GM21619 (cell line): ENCODE measurements around the gene WASHC2C.
A peak's percentile ranks its signal among the peaks of the same experiment; 100 is the strongest.
"Not testable (repeated sequence)": the region's sequence is repeated elsewhere in the genome, so short reads cannot be mapped to it uniquely, and the experiment has no call there.

ENCODE experiments used
- ATAC-seq: cut with Tn5 transposase; IDR thresholded peaks from one replicate; pipeline ENCODE4 v1.9.1; 2021; ENCODE audit not compliant: unreplicated experiment

Gene WASHC2C, protein sequence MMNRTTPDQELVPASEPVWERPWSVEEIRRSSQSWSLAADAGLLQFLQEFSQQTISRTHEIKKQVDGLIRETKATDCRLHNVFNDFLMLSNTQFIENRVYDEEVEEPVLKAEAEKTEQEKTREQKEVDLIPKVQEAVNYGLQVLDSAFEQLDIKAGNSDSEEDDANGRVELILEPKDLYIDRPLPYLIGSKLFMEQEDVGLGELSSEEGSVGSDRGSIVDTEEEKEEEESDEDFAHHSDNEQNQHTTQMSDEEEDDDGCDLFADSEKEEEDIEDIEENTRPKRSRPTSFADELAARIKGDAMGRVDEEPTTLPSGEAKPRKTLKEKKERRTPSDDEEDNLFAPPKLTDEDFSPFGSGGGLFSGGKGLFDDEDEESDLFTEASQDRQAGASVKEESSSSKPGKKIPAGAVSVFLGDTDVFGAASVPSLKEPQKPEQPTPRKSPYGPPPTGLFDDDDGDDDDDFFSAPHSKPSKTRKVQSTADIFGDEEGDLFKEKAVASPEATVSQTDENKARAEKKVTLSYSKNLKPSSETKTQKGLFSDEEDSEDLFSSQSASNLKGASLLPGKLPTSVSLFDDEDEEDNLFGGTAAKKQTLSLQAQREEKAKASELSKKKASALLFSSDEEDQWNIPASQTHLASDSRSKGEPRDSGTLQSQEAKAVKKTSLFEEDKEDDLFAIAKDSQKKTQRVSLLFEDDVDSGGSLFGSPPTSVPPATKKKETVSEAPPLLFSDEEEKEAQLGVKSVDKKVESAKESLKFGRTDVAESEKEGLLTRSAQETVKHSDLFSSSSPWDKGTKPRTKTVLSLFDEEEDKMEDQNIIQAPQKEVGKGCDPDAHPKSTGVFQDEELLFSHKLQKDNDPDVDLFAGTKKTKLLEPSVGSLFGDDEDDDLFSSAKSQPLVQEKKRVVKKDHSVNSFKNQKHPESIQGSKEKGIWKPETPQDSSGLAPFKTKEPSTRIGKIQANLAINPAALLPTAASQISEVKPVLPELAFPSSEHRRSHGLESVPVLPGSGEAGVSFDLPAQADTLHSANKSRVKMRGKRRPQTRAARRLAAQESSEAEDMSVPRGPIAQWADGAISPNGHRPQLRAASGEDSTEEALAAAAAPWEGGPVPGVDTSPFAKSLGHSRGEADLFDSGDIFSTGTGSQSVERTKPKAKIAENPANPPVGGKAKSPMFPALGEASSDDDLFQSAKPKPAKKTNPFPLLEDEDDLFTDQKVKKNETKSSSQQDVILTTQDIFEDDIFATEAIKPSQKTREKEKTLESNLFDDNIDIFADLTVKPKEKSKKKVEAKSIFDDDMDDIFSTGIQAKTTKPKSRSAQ (N-terminal part only)

DNA sequence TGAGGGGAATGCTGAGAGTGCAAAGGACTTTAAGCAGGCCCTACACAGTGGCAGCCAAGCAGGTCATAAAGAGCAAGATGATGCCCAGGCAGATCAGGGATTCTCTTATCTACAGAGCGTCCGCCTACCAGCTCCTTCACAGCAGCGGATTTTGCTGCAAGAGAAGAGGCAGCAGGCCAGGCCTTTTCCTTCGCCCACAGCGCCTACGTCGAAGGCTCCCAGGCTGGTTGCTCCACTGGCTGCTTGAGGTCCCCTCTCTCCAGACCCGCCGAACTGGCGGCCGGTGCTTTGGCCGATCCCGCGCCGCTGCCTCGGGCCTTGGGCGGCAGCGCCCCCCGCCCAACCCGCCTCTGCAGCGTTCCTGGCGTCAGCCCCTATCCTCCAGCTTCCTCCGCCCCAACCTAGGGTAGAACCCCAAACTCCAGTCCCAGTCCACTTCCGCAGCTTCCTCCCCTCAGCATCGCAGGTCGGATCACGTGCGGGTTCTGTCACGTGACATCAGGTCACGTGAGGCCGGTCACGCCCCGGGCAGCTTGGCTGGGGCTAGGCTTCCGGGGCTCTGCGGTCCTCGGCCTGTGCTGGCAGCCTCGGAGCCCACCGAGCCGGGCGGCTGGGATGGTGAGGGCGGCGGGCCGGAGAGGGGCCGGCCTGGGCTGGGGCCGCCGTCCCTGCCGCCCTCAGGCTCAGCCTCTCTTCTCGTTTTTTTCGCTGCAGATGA lies at the start of gene WASHC2C:
Gene WASHC2C (plus strand): TSS at position 564 of the 718 bp plus-strand sequence. CDS start 52 bp downstream, at position 616.
- peak; percentile 93 for ATAC-seq

DNA sequence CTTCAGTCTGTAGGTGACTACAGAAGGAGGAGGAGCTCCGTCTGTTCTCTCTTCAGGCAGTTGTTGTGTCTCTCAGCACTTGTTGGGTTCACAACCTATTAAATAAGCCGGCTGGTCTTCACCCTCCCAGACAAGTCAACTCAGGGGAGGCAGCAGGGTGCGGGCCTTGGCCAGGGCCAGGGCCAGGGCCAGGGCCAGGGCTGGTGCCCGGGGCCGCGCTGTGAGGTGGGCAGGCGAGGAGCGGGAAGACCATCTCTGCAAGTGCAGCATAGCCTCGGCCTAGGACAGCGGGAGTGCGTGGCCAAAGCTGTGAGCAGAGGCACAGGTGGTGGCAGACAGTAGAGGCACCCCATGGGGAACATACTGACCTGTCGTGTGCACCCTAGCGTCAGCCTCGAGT lies 48.6 kb upstream of the WASHC2C start:
- not testable (repeated sequence) for ATAC-seq

DNA sequence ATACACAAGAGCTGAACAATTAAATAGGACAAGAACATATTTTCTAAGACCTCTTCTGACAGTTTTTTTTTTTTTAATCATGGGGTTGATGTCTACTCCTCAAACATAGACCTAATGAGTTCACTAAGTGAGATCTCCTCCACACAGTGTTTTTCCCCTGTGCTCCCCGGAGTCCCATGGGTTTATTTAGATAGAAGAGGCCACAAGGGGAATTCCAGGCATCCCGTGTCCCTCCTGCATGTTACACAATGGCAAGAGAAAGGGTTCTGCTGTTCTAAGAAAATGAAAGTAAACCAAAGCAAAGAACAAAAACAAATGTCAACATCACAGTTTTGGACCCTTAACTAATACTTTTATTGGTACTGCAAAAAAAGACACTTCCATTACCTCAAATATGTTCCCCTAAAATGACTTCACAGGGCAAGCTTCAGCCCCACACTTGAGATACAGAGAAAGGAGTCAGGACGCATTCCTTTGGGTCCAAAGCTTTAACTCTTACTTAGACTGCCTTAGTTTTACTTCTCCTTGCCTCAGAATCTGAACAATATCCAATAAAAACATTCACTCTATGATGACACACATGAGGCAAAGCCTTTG lies 16.8 kb upstream of the WASHC2C start:
- ATAC-seq = peak; percentile 89

DNA sequence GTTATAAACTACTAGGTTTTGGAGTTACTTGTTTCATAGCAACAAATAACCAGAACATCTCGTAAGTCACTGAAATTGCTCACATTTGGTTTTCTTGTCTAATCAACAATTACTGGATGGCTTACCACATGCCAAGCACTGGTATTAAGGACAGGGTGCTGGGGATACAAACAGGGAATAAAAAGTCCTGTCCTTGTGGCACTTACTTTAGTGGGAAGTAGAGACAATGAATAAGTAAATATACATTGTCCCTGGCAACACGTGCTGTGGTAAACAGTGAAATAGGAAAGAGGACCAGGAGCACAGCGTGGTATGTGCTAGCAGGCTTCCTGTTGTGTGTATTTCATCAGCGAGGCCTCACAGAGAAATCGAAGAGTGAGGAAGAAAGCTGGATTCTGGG lies 15.8 kb upstream of the WASHC2C start:
- not testable (repeated sequence) for ATAC-seq

DNA sequence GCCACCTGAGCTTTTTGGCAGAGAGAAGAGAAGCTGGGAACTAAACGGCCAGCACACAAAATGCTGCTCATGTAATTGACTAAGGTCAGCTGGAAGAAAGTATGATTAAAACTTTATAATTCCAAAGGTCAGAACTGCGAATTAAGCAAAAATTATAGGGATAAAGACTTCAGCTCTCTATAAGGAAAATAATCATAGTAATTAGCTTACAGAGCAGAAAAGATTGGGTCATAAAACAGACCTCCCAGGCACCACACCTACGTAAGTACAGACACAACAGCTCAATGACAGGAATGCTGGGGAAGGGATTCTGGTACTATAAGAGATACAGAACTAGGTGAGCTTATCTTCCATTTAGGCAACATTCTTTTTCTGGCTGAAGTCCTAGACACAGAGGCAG lies 10.0 kb upstream of the WASHC2C start:
- not testable (repeated sequence) for ATAC-seq

DNA sequence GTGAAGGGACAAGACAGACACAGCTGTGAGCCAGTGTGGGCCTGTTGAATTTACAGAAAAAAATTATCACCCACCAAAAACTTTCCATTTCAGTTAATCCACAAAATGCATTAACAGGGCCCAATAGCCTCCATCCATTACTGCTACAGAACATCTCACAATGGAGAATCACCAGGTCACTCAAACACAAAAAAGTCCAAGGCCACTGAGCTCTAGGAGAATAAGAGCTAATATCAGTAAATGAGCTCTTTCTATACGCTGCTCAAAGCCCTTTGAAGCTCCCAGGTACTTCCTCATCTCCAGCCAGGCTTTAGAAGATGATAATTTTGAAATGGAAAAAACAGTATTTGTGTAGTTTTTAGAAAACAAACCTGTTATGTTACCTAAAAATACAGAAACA lies 9.4 kb upstream of the WASHC2C start:
- not testable (repeated sequence) for ATAC-seq

DNA sequence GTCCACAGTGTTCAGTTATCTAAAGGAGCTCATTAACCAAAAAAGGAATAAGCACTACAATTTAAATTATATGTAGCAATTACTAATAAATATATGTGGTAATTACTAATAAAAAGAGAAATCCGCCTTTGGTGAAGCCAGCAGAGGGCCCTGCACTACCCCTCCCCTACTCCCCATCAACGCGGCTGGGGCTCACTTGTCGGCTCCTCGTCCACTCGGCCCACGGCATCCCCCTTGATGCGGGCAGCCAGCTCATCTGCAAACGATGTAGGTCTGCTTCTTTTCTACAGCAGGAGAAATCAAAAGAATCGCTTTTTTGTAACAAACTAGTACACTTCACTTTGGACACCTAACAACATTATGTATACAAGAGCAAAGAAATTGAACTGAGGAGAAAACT lies 5.6 kb upstream of the WASHC2C start:
- not testable (repeated sequence) for ATAC-seq

DNA sequence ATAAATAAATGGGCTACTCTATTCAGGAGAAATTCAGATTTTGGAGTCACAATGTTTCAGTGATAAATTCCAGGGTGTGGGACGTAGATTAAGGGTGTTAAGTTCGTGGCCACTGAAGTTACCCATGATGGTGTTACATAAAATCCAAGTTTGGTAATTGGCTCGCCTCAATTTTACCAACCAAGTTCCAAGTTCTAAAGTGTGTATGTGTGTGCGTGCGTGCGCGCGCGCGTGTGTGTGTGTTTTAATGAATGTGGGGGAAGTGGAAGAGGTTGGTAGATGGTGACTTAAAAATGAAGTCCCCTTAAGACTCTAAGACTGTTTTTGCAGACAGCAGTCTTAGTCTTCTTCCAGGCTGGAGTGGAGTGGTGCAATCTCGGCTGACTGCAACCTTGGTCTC lies 3.2 kb upstream of the WASHC2C start:
- ATAC-seq = not testable (repeated sequence)

DNA sequence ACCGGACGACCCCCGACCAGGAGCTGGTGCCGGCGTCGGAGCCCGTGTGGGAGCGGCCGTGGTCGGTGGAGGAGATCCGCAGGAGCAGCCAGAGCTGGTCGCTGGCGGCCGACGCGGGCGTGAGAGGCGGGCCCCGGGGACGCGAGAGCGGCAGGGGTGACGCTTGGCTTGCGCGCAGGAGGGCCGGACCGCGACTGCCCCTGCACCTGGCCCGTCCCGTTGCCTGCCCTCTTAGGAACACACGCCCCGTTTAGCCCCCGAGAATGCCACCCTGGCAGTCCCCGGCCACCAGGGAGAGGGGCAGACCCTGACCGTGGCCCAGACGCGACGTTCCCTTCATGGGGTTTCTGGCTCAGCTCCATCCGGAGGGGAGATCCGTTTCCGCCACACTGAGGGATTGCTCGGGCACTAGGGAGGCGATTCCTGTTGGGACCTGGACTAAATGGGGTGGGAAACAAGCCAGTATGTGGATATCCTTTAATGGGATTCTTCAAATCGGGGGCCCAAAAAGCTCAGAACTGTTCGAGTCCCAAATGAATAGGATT lies 427 bp downstream of the WASHC2C start:
- ATAC-seq = peak; percentile 45

DNA sequence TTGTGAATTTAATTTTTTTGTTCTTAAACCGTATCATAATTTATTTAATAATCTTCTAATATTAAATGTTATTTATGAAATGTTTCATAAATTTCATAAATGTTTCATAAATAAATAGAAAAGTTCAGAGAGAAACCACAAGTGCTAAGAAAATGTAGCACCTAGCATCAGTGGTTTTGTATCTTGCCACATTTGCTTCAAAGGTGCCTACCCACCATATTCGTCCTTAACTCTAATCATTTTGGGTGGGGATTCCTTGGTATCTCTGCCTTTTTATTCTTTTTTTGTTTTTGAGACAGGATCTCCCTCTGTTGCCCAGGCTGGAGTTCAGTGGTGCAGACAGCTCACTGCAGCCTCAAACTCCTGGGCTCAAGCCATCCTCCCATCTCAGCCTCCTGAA lies 7.4 kb downstream of the WASHC2C start:
- not testable (repeated sequence) for ATAC-seq

DNA sequence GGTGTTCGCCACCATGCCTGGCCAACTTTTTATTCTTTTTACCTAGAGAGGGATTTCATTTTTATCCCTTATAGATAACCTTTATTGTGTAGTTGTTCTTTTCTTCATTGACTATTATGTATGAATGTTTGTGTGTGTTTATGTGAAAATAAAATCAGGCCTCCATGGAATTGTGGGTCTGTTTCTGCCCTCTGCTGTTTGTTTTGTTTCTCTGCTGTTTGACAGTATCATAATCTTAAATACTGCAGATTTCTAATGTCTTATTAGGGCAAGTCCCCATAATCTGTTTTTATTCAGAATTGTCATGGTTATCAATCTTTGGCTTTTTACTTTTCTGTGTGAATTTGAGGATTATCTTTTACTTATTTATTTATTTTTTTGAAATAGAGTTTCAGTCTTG lies 7.8 kb downstream of the WASHC2C start:
- ATAC-seq = not testable (repeated sequence)

DNA sequence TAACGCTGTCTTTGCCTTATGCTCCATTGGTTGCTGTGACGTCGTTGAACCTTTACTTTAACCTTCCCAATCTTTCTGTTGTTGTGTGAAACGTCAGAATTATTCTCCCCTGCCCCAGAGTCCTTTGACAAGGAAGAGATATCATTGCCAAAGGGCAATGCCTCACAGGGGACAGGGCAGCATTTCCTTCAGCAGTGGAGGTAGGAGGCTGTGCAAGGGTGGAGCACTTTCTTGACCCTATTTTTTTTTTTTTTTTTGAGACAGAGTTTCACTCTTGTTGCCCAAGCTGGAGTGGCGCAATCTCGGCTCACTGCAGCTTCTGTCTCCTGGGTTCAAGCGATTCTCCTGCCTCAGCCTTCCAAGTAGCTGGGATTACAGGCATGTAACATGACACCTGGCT lies 14.5 kb downstream of the WASHC2C start:
- ATAC-seq = not testable (repeated sequence)

DNA sequence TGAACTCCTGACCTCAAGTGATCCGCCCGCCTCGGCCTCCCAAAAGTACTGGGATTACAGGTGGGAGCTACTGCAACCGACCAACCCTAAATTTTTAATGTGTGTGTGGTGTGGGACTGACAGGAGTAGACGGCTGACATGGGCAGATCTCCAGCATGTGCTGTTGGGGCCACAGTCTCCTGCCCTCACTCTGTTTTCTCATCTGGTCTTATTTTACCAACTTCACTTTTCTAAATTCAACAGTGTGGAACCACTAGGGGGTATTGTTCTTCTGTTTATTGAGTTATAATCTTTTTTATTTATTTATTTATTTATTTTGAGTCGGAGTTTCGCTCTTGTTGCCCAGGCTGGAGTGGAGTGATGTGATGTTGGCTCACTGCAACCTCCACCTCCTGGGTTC lies 14.9 kb downstream of the WASHC2C start:
- ATAC-seq = not testable (repeated sequence)

DNA sequence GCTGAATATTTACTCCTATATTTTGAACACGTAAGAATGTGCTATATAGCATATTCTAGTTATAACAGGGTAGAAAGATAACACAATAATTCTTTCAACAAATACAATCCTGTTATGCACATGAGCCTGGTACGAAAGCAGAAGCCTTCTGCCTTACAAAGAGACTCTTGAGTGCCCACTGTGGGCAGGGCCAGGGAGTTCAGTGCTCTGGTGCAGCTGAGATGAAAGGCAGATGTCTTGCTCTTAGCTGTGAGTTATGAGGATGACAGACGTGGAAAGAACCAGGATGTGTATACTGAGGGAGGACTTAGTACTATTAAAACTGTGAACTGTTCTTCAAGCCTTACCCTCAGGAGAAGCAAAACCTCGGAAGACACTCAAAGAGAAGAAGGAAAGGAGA lies 24.1 kb downstream of the WASHC2C start:
- ATAC-seq = not testable (repeated sequence)

DNA sequence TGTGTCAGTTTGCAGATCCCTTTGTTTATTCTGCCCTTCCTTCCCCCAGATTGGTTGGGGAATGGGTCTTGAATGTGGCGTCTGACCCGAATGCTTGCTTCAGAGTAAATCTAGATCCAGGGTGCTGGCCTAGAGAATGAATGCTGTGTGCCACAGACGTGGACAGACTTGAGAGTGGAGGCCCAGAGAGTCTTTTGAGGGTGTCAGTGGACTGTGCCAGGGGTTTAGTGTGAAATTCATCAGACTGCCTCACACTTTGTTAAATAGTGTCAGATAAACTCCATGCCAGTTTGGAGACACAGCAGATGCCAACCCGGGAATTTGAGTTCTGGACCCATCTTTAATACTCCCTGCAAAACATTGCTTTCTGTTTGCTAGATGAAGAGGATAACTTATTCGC lies 25.1 kb downstream of the WASHC2C start:
- ATAC-seq = not testable (repeated sequence)

DNA sequence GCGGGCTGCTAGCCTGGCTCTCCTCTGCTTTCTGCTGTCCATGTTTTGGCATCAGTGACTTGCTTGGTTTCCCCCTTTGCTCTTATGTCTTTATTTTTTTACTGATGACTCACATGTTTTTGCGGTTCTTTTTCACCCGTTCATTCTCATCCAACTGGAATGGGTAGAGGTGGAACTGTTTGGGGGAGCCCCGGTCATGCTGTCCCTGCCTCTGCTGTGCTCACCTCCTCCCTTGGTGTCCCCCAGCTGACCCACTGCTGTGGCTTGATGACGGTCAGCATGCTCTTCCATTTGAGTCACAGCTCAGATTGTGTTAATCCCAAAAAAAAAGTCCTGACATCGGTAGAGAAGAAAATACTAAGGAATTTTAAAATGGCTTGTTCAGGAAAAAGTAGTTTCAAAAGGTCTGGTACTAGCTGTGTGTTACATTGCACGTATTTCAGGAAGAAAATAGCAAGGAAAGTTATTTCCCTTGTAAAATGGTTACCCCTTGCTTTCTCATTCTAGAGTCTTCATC lies 27.0 kb downstream of the WASHC2C start:
- not testable (repeated sequence) for ATAC-seq

DNA sequence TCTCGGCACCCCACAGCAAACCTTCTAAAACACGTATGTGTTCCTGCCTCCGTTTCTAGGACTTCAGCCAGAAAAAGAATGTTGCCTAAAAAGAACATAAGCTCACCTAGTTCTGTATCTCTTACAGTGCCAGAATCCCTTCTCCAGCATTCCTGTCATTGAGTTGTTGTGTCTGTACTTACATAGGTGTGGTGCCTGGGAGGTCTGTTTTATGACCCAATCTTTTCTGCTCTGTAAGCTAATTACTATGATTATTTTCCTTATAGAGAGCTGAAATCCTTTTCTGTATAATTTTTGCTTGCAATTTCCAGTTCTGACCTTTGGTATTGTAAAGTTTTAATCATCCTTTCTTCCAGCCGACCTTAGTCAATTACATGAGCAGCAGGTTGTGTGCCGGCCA lies 28.0 kb downstream of the WASHC2C start:
- not testable (repeated sequence) for ATAC-seq

DNA sequence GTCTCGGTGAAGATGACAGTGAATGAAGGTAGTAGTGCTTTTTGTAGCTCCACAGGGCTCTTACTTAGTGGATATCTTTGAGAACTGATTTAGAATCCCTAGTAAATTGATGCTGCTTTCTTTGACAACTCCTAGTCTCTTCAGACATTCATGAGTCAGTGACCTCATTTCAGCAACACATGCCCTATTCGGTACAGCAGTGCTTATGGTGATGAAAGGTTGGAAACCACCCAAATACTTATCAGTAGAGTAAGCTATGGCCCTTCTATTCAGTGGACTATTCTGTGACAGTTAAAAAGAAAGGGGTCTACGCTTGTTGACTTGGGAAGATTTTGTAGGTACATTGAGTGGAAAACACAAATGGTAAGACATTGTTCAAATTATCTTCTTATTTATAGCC lies 29.0 kb downstream of the WASHC2C start:
- ATAC-seq = not testable (repeated sequence)

DNA sequence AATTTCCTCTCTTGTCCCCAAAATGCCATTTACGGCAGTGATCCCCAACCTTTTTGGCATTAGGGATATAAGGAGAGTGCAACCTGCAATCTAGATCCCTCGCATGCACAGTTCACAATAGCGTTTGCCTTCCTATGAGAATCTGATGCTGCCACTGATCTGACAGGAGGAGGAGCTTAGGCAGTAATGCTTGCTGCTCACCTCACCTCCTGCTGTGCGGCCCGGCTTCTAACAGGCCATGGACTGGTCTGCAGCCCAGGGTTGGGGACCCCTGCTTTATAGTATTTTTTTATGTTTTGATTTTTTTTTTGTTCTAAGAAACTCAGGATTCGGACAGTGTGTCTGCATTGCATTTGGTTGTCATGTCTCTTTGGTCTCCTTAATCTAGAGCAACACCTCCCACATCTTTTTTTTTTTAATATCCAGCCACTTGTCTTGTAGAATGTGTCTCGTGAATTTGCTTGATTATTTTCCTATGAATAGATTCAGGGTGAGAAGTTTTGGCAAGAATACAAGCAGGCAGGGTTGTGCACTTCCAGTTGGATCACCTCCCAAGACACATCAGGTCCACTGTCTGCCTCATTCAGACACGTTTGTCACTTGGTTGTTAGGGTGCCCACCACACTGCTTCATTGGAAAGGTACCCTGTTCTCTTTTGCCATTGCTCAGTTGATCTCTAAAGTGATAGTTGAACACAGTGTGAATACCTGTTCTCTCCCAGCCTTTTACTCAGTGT lies 30.8 kb downstream of the WASHC2C start:
- ATAC-seq = not testable (repeated sequence)
